Calu3 (cell line): ENCODE data around the gene MLPH. TPM values are rescaled to one million over a fixed set of nuclear protein-coding genes. Genes with fewer than 3 reads are reported as not detected.

Experiments
- BruUV-seq: library from RNA; stranded (reverse); fragments of 400-500 nt; replicated peaks from 2 replicates; lab custom pipeline; 2021; lab: Mats Ljungman, UMichigan
- CTCF ChIA-PET: fragments of 300-600 bp; sonication (Branson Sonifier 250); formaldehyde crosslinking; loops from one replicate; lab custom pipeline; 2022; ENCODE audit warnings: antibody characterized with exemption; lab: Charles Lee
- DNase-seq: peaks from one replicate; pipeline ENCODE4 v3.0.0; 2022
- H3K27ac Mint-ChIP-seq: one replicate; pipeline ENCODE4 v1.8.0; 2022; ENCODE audit warnings: mixed read lengths; ENCODE audit not compliant: unreplicated experiment
- H3K27me3 Mint-ChIP-seq: one replicate; pipeline ENCODE4 v1.8.0; 2022; ENCODE audit warnings: mixed read lengths; ENCODE audit not compliant: unreplicated experiment
- H3K36me3 Mint-ChIP-seq: one replicate; pipeline ENCODE4 v1.8.0; 2022; ENCODE audit warnings: mild to moderate bottlenecking, moderate library complexity, mixed read lengths; ENCODE audit not compliant: insufficient read depth, unreplicated experiment
- H3K4me1 Mint-ChIP-seq: one replicate; pipeline ENCODE4 v1.8.0; 2022; ENCODE audit warnings: mild to moderate bottlenecking, low read depth, mixed read lengths; ENCODE audit not compliant: unreplicated experiment
- H3K4me3 Mint-ChIP-seq: one replicate; pipeline ENCODE4 v1.8.0; 2022; ENCODE audit warnings: mild to moderate bottlenecking, low read depth, moderate library complexity, mixed read lengths; ENCODE audit not compliant: unreplicated experiment
- H3K9me3 Mint-ChIP-seq: one replicate; pipeline ENCODE4 v1.8.0; 2022; ENCODE audit warnings: low read depth, mixed read lengths; ENCODE audit not compliant: unreplicated experiment
- CTCF ChIP-seq: fragments of 200-600 bp; IDR thresholded peaks from one replicate; pipeline ENCODE4 v1.8.0; 2022; ENCODE audit warnings: antibody characterized with exemption; ENCODE audit not compliant: unreplicated experiment
- intact Hi-C: fragments of 100-400 bp; cut with micrococcal nuclease; formaldehyde crosslinking; loops from one replicate; pipeline ENCODE4 v1.10.0; 2022; ENCODE audit not compliant: unreplicated experiment
- total RNA-seq: library from RNA; stranded (reverse); gene quantifications from 2 replicates; pipeline ENCODE4 v1.2.3, GENCODE V29; 2022

MLPH gene
- total RNA-seq, 1 experiment from 2014 or later, result 39.8 TPM

DNA sequence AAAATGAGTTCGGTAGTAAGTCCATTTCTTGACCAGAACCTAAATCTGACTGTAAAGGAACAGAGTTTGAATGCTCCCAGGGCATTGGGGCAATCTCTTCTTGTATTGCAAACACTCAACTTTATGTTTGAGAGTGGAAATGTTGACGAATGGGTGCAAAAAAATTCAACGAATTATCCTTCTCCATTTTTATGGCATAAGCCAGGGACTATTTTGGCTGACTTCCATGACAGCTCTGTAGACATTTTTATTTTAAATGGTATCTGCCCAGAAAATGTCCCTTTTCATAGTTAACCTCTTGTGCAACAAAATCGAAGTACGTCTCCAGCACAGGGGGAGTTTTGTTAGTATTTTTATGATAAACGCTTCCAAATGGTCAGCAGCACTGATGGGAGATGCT is 3.7 kb downstream of the MLPH start:
- Mint-ChIP-seq H3K9me3 (no peaks in the 10 kb centered on the region), H3K36me3 (peaks cover 52% of the 10 kb centered on the region), H3K4me1 (peaks cover 34% of the 10 kb centered on the region), H3K4me3 (no peak overlapping the region), H3K27me3 (no peaks in the 10 kb centered on the region), H3K27ac (peak overlapping the region; percentile 99)
- CTCF ChIA-PET, result interaction anchor here (0.6 to 0.9 kb wide), 2 partner anchors 8 to 10 kb away, joined by 3 read pairs; no protein-coding TSS in a partner anchor
- BruUV-seq, result no TSS peak
- no peak for TF ChIP-seq CTCF
- no peak for DNase-seq
- intact Hi-C loops, result no loop called here

GRCh38 chr2:237491515-237492118 is 4.6 kb downstream of the MLPH start:
- no peak for TF ChIP-seq CTCF
- H3K27ac Mint-ChIP-seq, result no peak overlapping the region
- H3K9me3 Mint-ChIP-seq, result no peaks in the 10 kb centered on the region
- peaks cover 32% of the 10 kb centered on the region for H3K4me1 Mint-ChIP-seq
- CTCF ChIA-PET, result no interaction called here
- peaks cover 46% of the 10 kb centered on the region for H3K36me3 Mint-ChIP-seq
- no peaks in the 10 kb centered on the region for H3K27me3 Mint-ChIP-seq
- no peak for DNase-seq
- no TSS peak for BruUV-seq
- intact Hi-C loops, result no loop called here
- no peak overlapping the region for H3K4me3 Mint-ChIP-seq

- Mint-ChIP-seq H3K4me3 (no peak overlapping the region), H3K9me3 (no peaks in the 10 kb centered on the region), H3K27me3 (no peaks in the 10 kb centered on the region), H3K36me3 (peaks cover 39% of the 10 kb centered on the region), H3K27ac (no peak overlapping the region), H3K4me1 (peaks cover 32% of the 10 kb centered on the region)
- no peak for TF ChIP-seq CTCF
- intact Hi-C loops, result no loop called here
- no TSS peak for BruUV-seq
- CTCF ChIA-PET, result no interaction called here
- no peak for DNase-seq
Observed at GRCh38 chr2:237492137-237492890, 5.3 kb downstream of the MLPH start.

DNA sequence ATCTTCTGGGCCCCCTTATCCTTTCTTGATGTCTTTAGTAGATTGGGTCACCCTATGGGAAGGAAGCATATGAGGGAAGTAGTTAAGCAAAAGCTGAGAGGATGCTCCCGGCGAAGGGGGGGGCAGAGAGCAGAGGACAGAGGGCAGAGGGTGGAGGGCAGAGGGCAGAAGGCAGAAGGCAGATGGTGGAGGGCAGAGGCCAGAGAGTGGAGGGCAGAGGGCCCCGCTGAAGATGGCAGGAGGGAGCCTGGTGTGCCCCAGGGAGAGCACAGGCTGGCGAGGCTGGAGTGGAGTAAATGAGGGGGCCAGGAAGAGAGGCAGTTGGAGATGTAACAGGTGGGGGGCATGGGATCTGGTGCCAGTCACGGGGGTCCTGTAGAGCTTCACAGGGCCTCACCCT is 7.0 kb downstream of the MLPH start:
- Mint-ChIP-seq H3K27ac (no peak overlapping the region), H3K4me3 (no peak overlapping the region), H3K27me3 (no peaks in the 10 kb centered on the region), H3K36me3 (peaks cover 27% of the 10 kb centered on the region), H3K4me1 (peaks cover 18% of the 10 kb centered on the region), H3K9me3 (no peaks in the 10 kb centered on the region)
- DNase-seq, result no peak
- intact Hi-C loops, result no loop called here
- no peak for TF ChIP-seq CTCF
- BruUV-seq, result no TSS peak
- CTCF ChIA-PET, result no interaction called here
